Measurements from ENCODE around the gene CDYL. TPM values are rescaled to one million over a fixed set of nuclear protein-coding genes. Genes with fewer than 3 reads are reported as not detected.

The CDYL gene
- total and polyA plus RNA-seq, 4 donors = 3.3 to 25.4 (median 11.0) TPM

DNA sequence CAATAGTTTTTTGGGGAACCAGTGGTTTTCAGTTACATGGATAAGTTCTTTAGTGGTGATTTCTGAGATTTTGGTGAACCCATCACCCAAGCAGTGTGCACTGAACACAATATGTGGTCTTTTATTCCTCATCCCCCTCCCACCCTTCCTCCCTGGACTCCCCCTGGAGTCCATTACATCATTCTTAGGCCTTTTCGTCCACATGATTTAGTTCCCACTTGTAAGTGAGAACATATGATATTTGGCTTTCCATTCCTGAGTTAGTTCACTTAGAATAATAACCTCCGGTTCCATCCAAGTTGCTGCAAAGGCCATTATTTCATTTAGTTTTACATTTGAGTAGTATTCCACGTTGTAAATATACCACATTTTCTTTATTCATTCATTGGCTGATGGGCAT, 199.3 kb downstream of the CDYL start:
- Histone ChIP-seq H3K9me3 (ENCODE audit: control insufficient read depth in 4 of 4, low read length in 3 of 4) (peaks cover 1 to 14% (median 9%) of the 10 kb centered on the region in 4 donors), H3K4me1 (ENCODE audit: control insufficient read depth in 4 of 4, insufficient read depth in 4 of 4, low read length in 3 of 4) (no peaks in the 10 kb centered on the region), H3K9ac (ENCODE audit: low read depth in 1 of 2, low read length in 2 of 2) (no peak overlapping the region), H3K36me3 (ENCODE audit: control insufficient read depth in 4 of 4, insufficient read depth in 3 of 4, low read depth in 1 of 4, low read length in 3 of 4) (no peaks in the 10 kb centered on the region), H3K27me3 (ENCODE audit: control insufficient read depth in 4 of 4, insufficient read depth in 4 of 4, low read length in 3 of 4) (no peaks in the 10 kb centered on the region), H3K4me3 (ENCODE audit: low read depth in 1 of 3, low read length in 3 of 3) (no peak overlapping the region), H3K27ac (ENCODE audit: low read depth in 1 of 2, low read length in 2 of 2) (no peak overlapping the region)
- WGBS = 74% methylated on average over 3 of the region's 3 CpGs
- DNase-seq (ENCODE audit: low spot score) = no peak
- TF ChIP-seq FOXA2 (IDR thresholded peaks at IDR 0.05) (no peak), HNF4A (conservative IDR thresholded peaks at IDR 0.05) (no peak), EGR1 (IDR thresholded peaks at IDR 0.05; ENCODE audit: low read depth in 2 of 2) (no peak), RAD21 (IDR thresholded peaks at IDR 0.05) (no peak), FOXA1 (IDR thresholded peaks at IDR 0.05) (no peak), NR2F2 (IDR thresholded peaks at IDR 0.05) (no peak), YY1 (IDR thresholded peaks at IDR 0.05) (no peak), GABPA (IDR thresholded peaks at IDR 0.05 in 1 of 2, conservative IDR thresholded peaks at IDR 0.05 in 1 of 2) (no peak), HNF4G (IDR thresholded peaks at IDR 0.05) (no peak), SP1 (IDR thresholded peaks at IDR 0.05) (no peak), JUND (IDR thresholded peaks at IDR 0.05) (no peak), TAF1 (conservative IDR thresholded peaks at IDR 0.05) (no peak), RXRA (IDR thresholded peaks at IDR 0.05) (no peak)
- TF ChIP-seq, protein P1, sequence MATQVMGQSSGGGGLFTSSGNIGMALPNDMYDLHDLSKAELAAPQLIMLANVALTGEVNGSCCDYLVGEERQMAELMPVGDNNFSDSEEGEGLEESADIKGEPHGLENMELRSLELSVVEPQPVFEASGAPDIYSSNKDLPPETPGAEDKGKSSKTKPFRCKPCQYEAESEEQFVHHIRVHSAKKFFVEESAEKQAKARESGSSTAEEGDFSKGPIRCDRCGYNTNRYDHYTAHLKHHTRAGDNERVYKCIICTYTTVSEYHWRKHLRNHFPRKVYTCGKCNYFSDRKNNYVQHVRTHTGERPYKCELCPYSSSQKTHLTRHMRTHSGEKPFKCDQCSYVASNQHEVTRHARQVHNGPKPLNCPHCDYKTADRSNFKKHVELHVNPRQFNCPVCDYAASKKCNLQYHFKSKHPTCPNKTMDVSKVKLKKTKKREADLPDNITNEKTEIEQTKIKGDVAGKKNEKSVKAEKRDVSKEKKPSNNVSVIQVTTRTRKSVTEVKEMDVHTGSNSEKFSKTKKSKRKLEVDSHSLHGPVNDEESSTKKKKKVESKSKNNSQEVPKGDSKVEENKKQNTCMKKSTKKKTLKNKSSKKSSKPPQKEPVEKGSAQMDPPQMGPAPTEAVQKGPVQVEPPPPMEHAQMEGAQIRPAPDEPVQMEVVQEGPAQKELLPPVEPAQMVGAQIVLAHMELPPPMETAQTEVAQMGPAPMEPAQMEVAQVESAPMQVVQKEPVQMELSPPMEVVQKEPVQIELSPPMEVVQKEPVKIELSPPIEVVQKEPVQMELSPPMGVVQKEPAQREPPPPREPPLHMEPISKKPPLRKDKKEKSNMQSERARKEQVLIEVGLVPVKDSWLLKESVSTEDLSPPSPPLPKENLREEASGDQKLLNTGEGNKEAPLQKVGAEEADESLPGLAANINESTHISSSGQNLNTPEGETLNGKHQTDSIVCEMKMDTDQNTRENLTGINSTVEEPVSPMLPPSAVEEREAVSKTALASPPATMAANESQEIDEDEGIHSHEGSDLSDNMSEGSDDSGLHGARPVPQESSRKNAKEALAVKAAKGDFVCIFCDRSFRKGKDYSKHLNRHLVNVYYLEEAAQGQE (IDR thresholded peaks at IDR 0.05) = no peak
- TF ChIP-seq, protein P2, sequence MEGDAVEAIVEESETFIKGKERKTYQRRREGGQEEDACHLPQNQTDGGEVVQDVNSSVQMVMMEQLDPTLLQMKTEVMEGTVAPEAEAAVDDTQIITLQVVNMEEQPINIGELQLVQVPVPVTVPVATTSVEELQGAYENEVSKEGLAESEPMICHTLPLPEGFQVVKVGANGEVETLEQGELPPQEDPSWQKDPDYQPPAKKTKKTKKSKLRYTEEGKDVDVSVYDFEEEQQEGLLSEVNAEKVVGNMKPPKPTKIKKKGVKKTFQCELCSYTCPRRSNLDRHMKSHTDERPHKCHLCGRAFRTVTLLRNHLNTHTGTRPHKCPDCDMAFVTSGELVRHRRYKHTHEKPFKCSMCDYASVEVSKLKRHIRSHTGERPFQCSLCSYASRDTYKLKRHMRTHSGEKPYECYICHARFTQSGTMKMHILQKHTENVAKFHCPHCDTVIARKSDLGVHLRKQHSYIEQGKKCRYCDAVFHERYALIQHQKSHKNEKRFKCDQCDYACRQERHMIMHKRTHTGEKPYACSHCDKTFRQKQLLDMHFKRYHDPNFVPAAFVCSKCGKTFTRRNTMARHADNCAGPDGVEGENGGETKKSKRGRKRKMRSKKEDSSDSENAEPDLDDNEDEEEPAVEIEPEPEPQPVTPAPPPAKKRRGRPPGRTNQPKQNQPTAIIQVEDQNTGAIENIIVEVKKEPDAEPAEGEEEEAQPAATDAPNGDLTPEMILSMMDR (IDR thresholded peaks at IDR 0.05; ENCODE audit: low read depth, low read length, missing input control) = no peak
- TF ChIP-seq, protein P3, sequence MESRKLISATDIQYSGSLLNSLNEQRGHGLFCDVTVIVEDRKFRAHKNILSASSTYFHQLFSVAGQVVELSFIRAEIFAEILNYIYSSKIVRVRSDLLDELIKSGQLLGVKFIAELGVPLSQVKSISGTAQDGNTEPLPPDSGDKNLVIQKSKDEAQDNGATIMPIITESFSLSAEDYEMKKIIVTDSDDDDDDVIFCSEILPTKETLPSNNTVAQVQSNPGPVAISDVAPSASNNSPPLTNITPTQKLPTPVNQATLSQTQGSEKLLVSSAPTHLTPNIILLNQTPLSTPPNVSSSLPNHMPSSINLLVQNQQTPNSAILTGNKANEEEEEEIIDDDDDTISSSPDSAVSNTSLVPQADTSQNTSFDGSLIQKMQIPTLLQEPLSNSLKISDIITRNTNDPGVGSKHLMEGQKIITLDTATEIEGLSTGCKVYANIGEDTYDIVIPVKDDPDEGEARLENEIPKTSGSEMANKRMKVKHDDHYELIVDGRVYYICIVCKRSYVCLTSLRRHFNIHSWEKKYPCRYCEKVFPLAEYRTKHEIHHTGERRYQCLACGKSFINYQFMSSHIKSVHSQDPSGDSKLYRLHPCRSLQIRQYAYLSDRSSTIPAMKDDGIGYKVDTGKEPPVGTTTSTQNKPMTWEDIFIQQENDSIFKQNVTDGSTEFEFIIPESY (IDR thresholded peaks at IDR 0.05) = no peak
- TF ChIP-seq, protein P4, sequence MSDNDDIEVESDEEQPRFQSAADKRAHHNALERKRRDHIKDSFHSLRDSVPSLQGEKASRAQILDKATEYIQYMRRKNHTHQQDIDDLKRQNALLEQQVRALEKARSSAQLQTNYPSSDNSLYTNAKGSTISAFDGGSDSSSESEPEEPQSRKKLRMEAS (IDR thresholded peaks at IDR 0.05) = no peak

DNA sequence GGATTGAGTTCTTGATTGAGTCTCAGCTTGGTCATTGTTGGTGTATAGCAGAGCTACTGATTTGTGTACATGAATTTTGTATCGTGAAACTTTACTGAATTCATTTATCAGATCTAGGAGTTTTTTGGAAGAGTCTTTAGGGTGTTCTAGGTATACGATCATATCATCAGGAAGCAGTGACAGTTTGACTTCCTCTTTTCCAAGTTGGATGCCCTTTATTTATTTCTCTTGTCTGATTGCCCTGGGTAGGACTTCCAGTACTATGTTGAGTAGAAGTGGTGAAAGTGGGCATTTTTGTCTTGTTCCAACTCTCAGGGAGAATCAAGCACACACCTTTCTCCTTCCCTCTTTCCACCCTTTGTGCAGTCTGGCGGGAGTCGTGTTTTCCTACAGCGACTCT, 201.3 kb downstream of the CDYL start:
- Histone ChIP-seq H3K4me1 (ENCODE audit: control insufficient read depth in 4 of 4, insufficient read depth in 4 of 4, low read length in 3 of 4) (no peaks in the 10 kb centered on the region), H3K9me3 (ENCODE audit: control insufficient read depth in 4 of 4, low read length in 3 of 4) (peaks cover 1 to 14% (median 9%) of the 10 kb centered on the region in 4 donors), H3K4me3 (ENCODE audit: low read depth in 1 of 3, low read length in 3 of 3) (no peak overlapping the region), H3K27ac (ENCODE audit: low read depth in 1 of 2, low read length in 2 of 2) (no peak overlapping the region), H3K9ac (ENCODE audit: low read depth in 1 of 2, low read length in 2 of 2) (no peak overlapping the region), H3K36me3 (ENCODE audit: control insufficient read depth in 4 of 4, insufficient read depth in 3 of 4, low read depth in 1 of 4, low read length in 3 of 4) (no peaks in the 10 kb centered on the region), H3K27me3 (ENCODE audit: control insufficient read depth in 4 of 4, insufficient read depth in 4 of 4, low read length in 3 of 4) (no peaks in the 10 kb centered on the region)
- DNase-seq (ENCODE audit: low spot score) = no peak
- TF ChIP-seq, protein P2 (IDR thresholded peaks at IDR 0.05; ENCODE audit: low read depth, low read length, missing input control) = no peak
- TF ChIP-seq FOXA2 (IDR thresholded peaks at IDR 0.05) (no peak), SP1 (IDR thresholded peaks at IDR 0.05) (no peak), HNF4A (conservative IDR thresholded peaks at IDR 0.05) (no peak), NR2F2 (IDR thresholded peaks at IDR 0.05) (no peak), TAF1 (conservative IDR thresholded peaks at IDR 0.05) (no peak), HNF4G (IDR thresholded peaks at IDR 0.05) (no peak), GABPA (IDR thresholded peaks at IDR 0.05 in 1 of 2, conservative IDR thresholded peaks at IDR 0.05 in 1 of 2) (no peak), EGR1 (IDR thresholded peaks at IDR 0.05; ENCODE audit: low read depth in 2 of 2) (no peak), YY1 (IDR thresholded peaks at IDR 0.05) (no peak)
- TF ChIP-seq, protein P5, sequence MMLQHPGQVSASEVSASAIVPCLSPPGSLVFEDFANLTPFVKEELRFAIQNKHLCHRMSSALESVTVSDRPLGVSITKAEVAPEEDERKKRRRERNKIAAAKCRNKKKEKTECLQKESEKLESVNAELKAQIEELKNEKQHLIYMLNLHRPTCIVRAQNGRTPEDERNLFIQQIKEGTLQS (IDR thresholded peaks at IDR 0.05) = no peak
- 72% methylated on average over 5 of the region's 5 CpGs for WGBS

All from liver (tissue), 9 donors.